Psoas muscle (tissue), 8 donors: ENCODE results near the gene RUFY3. TPM values are rescaled to one million over a fixed set of nuclear protein-coding genes. Genes with fewer than 3 reads are reported as not detected.

ENCODE experiments used
- ATAC-seq, 4 donors: fragments of 200-7000 bp; cut with Tn5 transposase; one replicate each; pipeline ENCODE4 v1.9.1; 2020; ENCODE audit warnings: moderate library complexity in 3 of 4, mild to moderate bottlenecking in 2 of 4
- DNase-seq, 2 donors: peaks; one replicate each; pipeline ENCODE4 v3.0.0-alpha.2; 2020
- H3K27ac ChIP-seq: fragments of 200-600 bp; one replicate; pipeline ENCODE4 v1.8.0; 2022
- H3K27me3 ChIP-seq, 3 donors: fragments of 200-600 bp in 1 of 3; one replicate each; pipeline versions ENCODE4 v1.6.1 to v1.8.0; 2013 to 2022; ENCODE audit warnings: low read length in 2 of 3, mild to moderate bottlenecking in 2 of 3, moderate library complexity in 1 of 3; ENCODE audit not compliant: insufficient read depth in 3 of 3
- H3K36me3 ChIP-seq, 2 donors: fragments of 200-600 bp in 1 of 2; one replicate each; pipeline versions ENCODE4 v1.6.1 to v1.8.0; 2013 to 2022; ENCODE audit warnings: low read depth in 1 of 2, mild to moderate bottlenecking in 1 of 2, moderate library complexity in 1 of 2; ENCODE audit not compliant: insufficient read depth in 1 of 2
- H3K4me1 ChIP-seq: fragments of 200-600 bp; one replicate; pipeline ENCODE4 v1.8.0; 2022
- H3K4me3 ChIP-seq: fragments of 200-600 bp; one replicate; pipeline ENCODE4 v1.8.0; 2022; ENCODE audit warnings: mild to moderate bottlenecking
- H3K9me3 ChIP-seq: fragments of 200-600 bp; one replicate; pipeline ENCODE4 v1.8.0; 2022
- WGBS, 3 donors: extraction: QIAGEN DNeasy Blood & Tissue Kit; methylation state at CpG; one replicate each; pipeline versions ENCODE4 v1.1.6 to v1.1.7; 2013; 5-methylcytosine and 5-hydroxymethylcytosine counted together
- intact Hi-C, 2 donors: fragments of 100-400 bp; cut with DNase I; formaldehyde crosslinking; loops; one replicate each; pipeline versions ENCODE4 v1.11.0 to v1.14.2; 2022
- polyA plus RNA-seq, 3 donors: library from polyadenylated mRNA; stranded (reverse); fragments of 200-250 nt; gene quantifications; one replicate each; pipeline ENCODE4 v1.2.3, GENCODE V29; 2013
- total RNA-seq, 4 donors: library from RNA; stranded (reverse); fragmentation: NEBNext Ultra II Directional in 2 of 4; extraction: Animal tissue kit (Norgen Biotek cat#: 25700) in 2 of 4; gene quantifications; one replicate each; pipeline versions ENCODE4 v1.2.1 to v1.2.4, GENCODE V29; 2021 to 2023
- TF ChIP-seq, protein P1 (sequence below): fragments of 200-600 bp; IDR thresholded peaks from one replicate; pipeline ENCODE4 v1.8.0; 2022; ENCODE audit warnings: antibody characterized with exemption
- donor health status: healthy with polysubstance abuse.
- donor health status: DM: no; HTN: no; CAD: no; lungs with moderate emphysema.
- donor health status: Bipolar disorder and iron deficiency.
- donor health status: healthy.
- donor health status: DM: yes; HTN: yes; CAD: no.
- donor health status: DM: no; HTN: no; CAD: no.
- donor health status: DM: no; HTN: no; CAD: no.
- donor health status: DM: yes; HTN: yes; CAD: no.

RUFY3 gene
- total and polyA plus RNA-seq, 7 donors = 15.1 to 53.7 (median 35.2) TPM

DNA sequence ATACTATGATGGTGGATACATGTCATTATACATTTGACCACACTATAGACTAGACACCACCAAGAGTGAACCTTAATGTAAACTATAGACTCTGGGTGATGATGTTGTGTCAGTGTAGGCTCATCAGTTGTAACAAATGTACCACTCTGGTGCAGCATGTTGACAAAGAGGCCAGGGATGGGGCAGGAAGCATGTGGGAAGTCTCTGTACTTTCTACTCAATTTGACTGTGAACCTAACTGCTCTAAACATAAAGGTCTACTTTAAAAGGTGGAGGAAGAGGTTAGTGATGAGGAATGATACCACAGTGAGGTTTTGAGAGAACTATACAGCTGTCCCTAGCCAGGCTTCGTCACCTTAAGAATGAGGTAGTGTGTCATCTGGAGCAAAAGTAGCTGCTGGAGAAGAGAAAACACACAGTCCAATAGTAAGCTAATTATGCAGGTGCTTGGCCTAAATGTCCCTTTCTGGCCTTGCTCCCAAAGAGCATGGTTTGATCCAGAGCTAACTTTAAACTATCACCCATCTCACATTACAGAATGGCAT lies 79.6 kb downstream of the RUFY3 start:
- TF ChIP-seq, protein P1, sequence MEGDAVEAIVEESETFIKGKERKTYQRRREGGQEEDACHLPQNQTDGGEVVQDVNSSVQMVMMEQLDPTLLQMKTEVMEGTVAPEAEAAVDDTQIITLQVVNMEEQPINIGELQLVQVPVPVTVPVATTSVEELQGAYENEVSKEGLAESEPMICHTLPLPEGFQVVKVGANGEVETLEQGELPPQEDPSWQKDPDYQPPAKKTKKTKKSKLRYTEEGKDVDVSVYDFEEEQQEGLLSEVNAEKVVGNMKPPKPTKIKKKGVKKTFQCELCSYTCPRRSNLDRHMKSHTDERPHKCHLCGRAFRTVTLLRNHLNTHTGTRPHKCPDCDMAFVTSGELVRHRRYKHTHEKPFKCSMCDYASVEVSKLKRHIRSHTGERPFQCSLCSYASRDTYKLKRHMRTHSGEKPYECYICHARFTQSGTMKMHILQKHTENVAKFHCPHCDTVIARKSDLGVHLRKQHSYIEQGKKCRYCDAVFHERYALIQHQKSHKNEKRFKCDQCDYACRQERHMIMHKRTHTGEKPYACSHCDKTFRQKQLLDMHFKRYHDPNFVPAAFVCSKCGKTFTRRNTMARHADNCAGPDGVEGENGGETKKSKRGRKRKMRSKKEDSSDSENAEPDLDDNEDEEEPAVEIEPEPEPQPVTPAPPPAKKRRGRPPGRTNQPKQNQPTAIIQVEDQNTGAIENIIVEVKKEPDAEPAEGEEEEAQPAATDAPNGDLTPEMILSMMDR = no peak
- H3K27me3 ChIP-seq = no peaks in the 10 kb centered on the region
- H3K9me3 ChIP-seq = no peaks in the 10 kb centered on the region
- H3K4me3 ChIP-seq = no peak overlapping the region
- peaks cover 8% of the 10 kb centered on the region for H3K4me1 ChIP-seq
- peak overlapping the region; percentile 9 for H3K27ac ChIP-seq
- intact Hi-C loops = loop anchor here in 1 of 2 donors (5.0 kb wide), 1 partner anchor 94 kb away; no protein-coding TSS in a partner anchor
- peaks cover 0 to 47% of the 10 kb centered on the region in 2 donors for H3K36me3 ChIP-seq
- WGBS, 3 donors = 30 to 38% (median 38%) methylated on average over 1 of the region's 1 CpG
- no peak for DNase-seq
- ATAC-seq = peak; percentile 47 to 71 (median 67)

DNA sequence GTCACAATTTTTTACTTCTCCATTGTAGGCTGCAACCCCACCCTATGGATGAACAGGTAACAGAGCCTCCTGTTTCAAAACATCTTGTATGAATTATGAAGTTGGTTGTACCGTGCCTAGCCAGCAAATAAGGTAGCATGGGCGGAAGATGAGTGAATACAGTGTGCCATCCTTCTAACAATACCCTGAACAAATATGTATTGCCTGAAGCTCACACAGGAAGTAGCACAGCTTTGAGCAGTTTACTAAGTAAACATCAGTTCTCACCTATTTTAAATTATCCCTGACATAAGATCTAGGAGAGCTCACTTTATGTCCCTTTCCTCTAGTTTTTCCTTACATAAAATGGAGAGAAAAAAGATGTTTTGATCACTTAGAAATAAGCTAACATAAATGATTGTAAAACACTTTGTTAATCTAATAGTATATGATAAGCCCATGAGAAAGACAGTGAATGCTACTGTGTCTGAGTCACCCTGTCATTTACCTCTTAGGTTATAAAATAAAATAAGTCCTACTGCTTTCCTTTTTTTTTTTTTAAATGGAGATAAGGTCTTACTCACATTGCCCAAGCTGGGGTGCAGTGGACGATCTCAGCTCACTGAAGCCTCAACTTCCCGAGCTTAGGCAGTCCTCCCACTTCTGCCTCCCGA lies 81.3 kb downstream of the RUFY3 start:
- H3K36me3 ChIP-seq = peaks cover 0 to 45% of the 10 kb centered on the region in 2 donors
- H3K9me3 ChIP-seq = no peaks in the 10 kb centered on the region
- peaks cover 8% of the 10 kb centered on the region for H3K4me1 ChIP-seq
- TF ChIP-seq, protein P1 = no peak
- ATAC-seq = no peak
- WGBS, 3 donors = 82 to 89% (median 84%) methylated on average over 5 of the region's 5 CpGs
- no peak overlapping the region for H3K4me3 ChIP-seq
- intact Hi-C loops = loop anchor here in 1 of 2 donors (5.0 kb wide), 1 partner anchor 96 kb away; no protein-coding TSS in a partner anchor
- H3K27me3 ChIP-seq = no peaks in the 10 kb centered on the region
- H3K27ac ChIP-seq = no peak overlapping the region
- DNase-seq = no peak

DNA sequence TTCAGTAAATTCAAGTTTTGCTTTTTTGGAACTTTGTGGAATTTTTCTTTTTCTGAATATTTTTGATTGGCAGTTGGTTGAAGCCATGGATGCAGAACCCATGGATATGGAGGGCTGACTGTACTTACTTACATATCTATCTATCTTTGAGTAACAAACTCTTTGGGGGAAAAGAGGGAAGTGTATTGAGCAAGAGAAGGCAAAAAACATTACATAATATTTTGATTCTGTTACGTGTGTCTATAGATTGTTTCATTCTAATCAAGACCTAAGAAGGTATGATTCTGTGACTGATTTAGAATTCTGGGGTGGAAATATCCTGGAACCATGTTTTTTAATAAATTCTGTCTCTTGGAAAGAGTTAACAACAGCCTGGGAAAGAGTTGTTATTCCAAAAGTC lies 86.4 kb downstream of the RUFY3 start:
- WGBS, 3 donors = 93 to 98% (median 93%) methylated on average over 1 of the region's 1 CpG
- ATAC-seq (no peak), DNase-seq (no peak)
- TF ChIP-seq, protein P1 = no peak
- Histone ChIP-seq H3K4me1 (no peaks in the 10 kb centered on the region), H3K36me3 (peaks cover 0 to 34% of the 10 kb centered on the region in 2 donors), H3K27ac (no peak overlapping the region), H3K27me3 (no peaks in the 10 kb centered on the region), H3K9me3 (no peaks in the 10 kb centered on the region), H3K4me3 (no peak overlapping the region)
- intact Hi-C loops = no loop called here

DNA sequence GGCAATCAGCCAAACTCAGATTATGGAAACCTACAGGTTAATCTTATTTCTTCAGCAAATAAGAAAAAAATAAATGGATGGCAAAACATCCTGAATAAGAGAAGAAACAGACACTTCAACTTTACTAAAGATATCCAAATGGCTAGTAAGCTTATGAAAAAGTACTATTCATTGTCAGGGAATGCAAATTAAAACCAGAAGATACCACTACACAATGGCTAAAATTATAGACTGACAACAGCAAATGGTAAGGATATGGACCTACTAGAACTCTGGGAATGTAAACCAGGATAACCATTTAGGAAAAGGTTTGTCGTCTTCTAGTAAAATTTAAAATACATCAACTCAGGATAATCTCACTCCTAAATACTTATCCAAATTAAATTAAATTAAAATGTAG lies 93.6 kb downstream of the RUFY3 start:
- no peaks in the 10 kb centered on the region for H3K27me3 ChIP-seq
- no peak overlapping the region for H3K27ac ChIP-seq
- no peak overlapping the region for H3K4me3 ChIP-seq
- 86 to 100% (median 95%) methylated on average over 1 of the region's 1 CpG for WGBS, 3 donors
- intact Hi-C loops = no loop called here
- H3K9me3 ChIP-seq = no peaks in the 10 kb centered on the region
- no peaks in the 10 kb centered on the region for H3K4me1 ChIP-seq
- no peak for DNase-seq
- TF ChIP-seq, protein P1 = no peak
- no peak for ATAC-seq
- H3K36me3 ChIP-seq = peaks cover 3 to 46% of the 10 kb centered on the region in 2 donors
